ENCODE results near the gene DYSF.

DNA sequence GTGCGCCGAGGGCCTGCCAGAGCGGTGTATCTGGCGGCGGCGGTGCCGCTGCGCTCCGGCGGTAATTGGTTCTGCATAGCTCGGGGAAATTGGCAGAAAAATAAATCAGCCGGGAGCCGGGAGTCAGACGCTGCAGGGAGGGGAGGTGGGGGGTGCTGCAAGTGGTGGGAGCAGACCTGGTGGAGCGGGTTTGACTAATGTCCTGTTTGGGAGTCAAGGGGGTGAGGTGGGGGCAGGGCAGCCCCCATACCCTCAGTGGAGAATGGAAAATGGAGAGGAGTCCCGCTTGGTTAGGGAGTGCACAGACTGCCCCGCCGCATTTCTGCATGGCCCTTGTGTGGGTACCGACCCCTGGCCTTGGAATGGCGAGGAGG lies 107.3 kb downstream of the DYSF start:
- TF ChIP-seq EP300 (IDR thresholded peaks at IDR 0.05; ENCODE audit: borderline replicate concordance) (no peak), EGR1 (IDR thresholded peaks at IDR 0.05) (no peak), CEBPB (IDR thresholded peaks at IDR 0.05) (no peak), CREB1 (IDR thresholded peaks at IDR 0.05; ENCODE audit: low read depth) (no peak), RAD21 (IDR thresholded peaks at IDR 0.05; ENCODE audit: low read depth) (no peak), NFIC (IDR thresholded peaks at IDR 0.05) (no peak), TAF1 (IDR thresholded peaks at IDR 0.05; ENCODE audit: low read depth) (no peak), FOXM1 (IDR thresholded peaks at IDR 0.05; ENCODE audit: borderline replicate concordance, low read depth) (no peak), YY1 (IDR thresholded peaks at IDR 0.05; ENCODE audit: low read depth) (no peak), TEAD4 (IDR thresholded peaks at IDR 0.05) (no peak)
- TF ChIP-seq, protein P1, sequence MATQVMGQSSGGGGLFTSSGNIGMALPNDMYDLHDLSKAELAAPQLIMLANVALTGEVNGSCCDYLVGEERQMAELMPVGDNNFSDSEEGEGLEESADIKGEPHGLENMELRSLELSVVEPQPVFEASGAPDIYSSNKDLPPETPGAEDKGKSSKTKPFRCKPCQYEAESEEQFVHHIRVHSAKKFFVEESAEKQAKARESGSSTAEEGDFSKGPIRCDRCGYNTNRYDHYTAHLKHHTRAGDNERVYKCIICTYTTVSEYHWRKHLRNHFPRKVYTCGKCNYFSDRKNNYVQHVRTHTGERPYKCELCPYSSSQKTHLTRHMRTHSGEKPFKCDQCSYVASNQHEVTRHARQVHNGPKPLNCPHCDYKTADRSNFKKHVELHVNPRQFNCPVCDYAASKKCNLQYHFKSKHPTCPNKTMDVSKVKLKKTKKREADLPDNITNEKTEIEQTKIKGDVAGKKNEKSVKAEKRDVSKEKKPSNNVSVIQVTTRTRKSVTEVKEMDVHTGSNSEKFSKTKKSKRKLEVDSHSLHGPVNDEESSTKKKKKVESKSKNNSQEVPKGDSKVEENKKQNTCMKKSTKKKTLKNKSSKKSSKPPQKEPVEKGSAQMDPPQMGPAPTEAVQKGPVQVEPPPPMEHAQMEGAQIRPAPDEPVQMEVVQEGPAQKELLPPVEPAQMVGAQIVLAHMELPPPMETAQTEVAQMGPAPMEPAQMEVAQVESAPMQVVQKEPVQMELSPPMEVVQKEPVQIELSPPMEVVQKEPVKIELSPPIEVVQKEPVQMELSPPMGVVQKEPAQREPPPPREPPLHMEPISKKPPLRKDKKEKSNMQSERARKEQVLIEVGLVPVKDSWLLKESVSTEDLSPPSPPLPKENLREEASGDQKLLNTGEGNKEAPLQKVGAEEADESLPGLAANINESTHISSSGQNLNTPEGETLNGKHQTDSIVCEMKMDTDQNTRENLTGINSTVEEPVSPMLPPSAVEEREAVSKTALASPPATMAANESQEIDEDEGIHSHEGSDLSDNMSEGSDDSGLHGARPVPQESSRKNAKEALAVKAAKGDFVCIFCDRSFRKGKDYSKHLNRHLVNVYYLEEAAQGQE (IDR thresholded peaks at IDR 0.05; ENCODE audit: low read depth), result no peak
